CD1c-positive myeloid dendritic cell (primary cell): ENCODE data around the gene ATP8A2.
"Not testable (repeated sequence)": the region's sequence is repeated elsewhere in the genome, so short reads cannot be mapped to it uniquely, and the experiment has no call there.

Source experiments
- DNase-seq: peaks from one replicate; pipeline ENCODE4 v3.0.0-alpha.2; 2016; ENCODE audit errors: extremely low spot score

The ATP8A2 gene

DNA sequence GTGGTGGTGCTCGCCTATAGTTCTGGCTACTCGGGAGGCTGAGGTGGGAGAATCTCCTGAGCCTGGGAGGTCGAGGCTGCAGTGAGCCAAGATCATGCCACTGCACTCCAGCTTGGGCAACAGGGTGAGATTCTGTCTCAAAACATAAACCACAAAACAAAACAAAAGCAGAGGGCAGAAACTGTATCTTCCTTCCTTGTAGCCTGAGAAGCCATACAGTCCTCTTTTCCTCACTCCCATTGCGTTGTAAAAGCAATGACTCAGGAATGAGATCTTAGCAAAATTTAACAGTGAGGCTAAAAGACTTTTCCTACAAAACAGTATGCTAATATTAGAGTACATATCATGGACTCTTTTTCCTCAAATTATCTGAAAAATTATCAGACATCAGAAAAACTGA lies 549.2 kb downstream of the ATP8A2 start:
- DNase-seq: no peak

DNA sequence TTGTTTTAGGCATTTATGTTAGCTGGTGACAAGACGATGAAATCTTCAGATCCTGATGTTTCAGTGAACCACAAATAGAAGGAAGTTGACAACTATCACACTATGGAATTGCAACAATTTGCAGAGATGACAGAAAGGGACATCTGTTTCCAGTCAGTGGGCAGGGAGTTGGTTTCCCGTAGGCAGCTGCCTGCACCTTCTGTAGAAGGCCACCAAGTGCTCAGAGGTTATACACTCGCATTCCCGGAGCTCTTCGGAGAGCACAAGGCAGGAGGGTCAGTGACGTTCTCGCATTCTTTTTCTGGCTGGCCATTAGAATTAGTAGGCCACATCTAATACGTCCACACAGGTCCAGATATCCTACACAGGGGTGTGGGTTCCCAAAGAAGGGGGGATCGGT lies 550.6 kb downstream of the ATP8A2 start:
- no peak for DNase-seq

DNA sequence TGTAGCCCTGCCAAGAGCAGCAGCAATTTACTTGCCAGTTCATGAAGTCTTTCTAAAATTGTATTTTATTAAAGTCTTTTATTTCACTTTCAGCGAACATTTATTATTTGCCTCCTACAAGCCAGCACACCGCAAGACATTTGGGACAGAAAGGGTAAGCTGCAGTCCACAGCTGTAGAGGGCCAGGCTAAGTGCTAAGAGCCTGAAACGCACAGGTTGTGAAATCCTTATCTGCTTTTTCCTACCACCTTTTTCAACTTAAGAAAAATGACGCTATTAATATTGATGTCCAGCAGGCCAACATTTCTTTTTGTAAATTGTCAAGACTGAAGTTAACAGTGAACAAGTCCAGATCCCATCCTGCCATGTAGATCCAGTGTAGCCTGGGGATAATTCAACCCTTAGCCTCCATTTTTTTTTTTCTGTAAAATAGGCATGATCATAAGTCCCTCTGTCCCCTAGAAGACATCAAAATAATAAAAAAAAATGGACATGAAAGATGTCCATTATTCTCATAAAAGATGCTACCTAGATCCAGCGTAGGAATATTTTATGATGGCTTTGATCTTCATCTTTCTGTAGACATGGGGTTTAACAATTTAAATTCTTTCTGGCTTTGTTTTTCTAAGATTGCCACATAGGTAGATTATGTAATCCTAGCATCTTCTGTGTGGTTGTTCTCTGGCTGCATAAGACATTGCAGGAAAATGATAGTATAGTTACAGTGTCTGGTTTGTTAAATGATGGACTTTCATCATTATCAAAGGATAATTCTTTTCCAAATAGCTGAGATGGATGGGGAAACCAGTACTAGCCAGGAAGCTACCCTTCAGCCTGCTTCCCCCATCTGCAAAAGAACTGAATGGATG lies 551.7 kb downstream of the ATP8A2 start:
- DNase-seq: no peak

DNA sequence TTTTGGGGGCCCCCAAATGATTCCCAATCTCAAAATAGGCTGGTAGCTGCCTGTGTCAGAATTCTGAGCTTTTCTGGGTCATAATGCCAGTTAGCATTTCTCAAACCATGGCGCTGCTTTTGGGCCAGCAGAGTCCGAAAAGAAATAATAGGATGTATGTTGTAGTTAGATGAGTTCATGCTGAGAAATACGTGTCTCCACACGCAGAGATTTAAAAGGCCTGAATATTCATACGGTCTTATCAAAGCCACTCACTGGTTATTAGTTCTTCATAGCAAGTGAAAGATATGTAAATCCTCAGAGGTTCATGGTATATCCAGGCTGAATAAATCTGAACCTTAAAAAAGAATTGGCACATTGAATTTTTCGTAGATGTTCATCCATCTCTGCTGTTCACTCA lies 555.6 kb downstream of the ATP8A2 start:
- no peak for DNase-seq

DNA sequence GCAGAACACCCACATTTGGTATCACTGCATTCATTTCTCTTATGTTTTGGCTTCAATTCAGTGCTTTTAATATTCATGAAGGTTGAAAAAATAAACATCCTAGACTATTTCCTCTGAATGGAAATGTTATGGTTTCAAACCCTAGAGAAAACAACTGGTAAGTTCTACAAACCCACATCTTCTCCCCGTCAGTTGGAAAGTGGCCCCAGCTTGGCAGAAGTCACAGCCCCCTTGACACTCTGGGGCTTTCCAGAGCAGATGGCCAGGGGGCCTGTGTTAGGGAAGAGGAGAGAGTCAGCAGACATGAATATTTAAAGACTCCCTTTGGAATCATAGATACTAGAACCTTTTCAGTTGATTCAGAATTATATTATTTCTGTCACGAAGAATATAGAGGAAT lies 556.2 kb downstream of the ATP8A2 start:
- DNase-seq: no peak

DNA sequence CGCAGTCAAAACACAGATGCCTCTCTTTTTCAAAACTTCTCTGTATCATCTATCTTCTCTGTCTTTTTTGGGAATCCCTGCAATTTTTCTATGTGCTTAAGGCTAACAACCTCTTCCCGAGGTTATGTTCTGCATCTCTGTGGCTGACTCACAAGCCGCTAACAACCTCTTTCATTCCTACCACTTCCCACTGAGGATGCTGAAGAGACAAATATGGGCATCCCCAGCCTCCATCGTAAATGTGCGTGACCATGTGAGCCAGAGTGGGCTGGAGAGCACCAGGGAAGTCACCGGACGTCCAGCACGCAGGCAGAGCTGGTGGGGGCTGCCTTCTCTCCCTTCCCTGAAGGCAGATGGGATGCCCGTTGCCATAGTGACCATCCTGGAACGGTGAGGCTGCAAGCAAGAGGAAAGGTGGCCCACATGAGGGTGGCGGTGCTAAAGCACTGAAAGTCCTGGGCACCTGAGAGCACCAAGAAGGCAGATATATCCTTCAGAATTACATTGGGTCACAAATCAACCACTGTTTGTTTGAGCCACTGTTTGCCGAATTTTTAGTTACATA lies 557.2 kb downstream of the ATP8A2 start:
- no peak for DNase-seq

DNA sequence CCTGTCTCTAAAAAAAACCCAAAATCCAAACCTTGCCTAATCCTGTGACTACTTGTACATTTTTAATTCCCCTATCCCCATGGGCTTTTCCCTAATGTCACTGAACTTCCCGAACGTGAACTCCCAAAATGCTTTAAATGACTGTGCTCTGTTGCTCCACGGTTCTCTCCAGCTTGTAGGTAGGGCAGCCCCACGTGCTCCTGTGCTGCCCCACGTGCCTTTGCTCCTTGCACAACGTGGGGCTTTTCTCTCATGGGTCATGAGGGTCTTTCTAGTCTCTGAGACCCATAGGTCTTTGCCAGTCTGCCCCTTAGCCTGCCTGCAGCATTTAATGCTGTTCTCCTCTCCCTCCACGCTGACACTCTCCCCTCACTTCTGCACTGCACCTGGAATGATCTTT lies 558.0 kb downstream of the ATP8A2 start:
- DNase-seq: no peak

DNA sequence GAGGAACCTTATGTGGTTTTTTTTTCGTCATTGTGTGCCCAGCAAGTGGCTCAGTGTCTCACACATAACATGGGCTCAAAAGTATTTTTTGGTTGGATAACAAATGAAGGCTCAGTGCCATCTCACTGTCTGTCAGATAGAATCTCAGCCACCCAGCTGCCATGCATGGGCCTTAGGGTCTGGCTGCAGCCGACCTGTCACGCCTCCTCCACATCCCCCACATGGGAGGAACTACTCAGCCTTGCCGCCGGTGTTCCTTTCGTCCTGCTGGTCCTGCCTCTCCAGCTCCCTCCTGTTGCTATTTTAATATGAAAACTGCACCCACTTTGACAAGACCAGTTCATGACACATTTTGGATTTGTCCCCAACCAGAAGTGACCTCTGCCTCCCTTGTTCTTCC lies 558.9 kb downstream of the ATP8A2 start:
- DNase-seq: no peak

DNA sequence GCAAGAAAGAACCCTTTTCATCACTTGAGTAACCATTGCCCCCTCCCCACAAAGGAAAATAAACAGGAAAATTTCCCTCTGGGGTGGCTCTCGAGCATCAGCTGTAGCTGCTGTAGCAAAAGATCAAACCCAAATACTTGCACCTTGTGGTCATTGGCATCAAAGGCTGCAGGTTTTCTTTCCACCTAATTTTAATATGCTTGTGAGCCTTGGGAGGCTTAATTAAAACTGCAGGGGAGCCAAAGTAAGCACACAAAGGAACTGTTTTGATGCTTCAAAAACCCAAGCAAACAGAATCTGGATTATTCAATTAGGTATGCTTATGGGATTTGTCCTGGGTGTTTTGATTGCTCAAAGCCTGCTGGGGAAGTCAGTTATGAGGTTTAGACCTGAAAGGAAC lies 560.6 kb downstream of the ATP8A2 start:
- DNase-seq: no peak

DNA sequence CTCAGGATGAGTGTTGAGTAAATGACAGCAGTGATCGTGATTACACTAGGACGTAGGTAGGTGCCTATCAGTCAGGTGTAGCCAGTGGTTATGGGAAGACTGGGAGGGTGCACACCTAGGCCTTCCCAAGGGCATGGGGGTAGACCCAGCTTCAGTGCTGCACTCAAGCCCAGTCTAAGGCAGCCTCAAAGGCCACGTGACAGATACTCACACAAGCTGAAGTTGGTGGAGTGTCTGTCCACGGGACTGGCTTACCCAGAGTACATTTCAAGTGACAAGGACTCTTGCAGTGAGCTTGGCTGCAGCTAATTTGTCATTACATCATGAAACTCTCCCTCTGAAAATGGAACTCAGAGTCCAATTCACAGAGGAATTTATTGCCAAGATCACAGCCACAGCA lies 561.7 kb downstream of the ATP8A2 start:
- no peak for DNase-seq

DNA sequence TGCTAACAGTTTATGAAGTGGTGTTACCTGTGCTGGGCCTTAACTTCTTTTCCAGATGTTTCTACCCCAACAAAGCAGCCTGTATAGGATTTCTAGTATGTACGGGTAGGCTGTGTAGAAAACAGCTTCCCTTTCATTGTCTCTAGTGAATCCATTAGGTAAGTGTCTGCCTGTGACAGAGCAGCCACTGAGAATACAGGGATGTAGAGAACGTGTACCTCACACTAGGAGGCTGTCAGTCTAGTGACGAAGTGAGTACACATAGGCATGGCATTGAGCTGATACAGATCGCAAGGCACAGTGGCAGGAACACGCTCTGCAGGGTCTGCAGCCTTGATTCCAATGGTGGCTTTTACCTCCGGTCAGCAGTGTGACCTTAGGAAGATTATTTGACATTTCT lies 562.4 kb downstream of the ATP8A2 start:
- DNase-seq: no peak

DNA sequence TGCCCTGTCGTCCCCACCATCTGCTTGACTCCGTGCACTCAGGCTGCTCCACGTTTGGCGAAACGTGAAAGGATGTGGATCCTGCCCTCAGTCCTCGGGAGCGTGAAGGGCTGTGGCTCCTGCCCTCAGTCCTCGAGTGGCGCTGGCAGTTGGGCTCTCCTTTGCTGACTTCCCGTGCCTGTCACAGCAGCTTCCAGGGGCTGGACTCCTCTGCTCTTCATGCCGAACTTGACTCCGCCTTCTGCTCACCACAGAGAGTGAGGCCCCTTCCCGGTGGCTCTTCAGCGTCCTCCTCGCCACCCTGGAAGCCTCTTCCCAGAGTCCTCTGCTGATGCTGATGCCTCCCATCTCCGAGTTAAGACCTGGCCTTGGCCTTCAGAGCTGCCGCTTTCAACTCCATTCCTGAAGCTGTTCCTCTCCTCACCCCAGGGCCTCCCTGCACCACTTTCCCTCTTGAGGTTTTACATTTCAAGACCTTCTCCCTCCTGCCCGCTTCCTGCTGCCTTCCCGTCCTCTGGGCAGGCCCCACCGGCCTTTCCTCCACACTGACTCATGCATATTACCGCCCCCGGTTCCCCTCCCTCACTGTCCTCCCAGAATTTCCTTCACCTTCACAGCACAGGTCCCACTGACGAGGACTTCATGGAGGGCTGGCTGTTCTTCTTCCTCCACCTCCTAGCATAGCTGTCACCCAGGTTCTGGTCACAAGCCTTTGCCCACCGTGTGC lies 568.4 kb downstream of the ATP8A2 start:
- DNase-seq: no peak

DNA sequence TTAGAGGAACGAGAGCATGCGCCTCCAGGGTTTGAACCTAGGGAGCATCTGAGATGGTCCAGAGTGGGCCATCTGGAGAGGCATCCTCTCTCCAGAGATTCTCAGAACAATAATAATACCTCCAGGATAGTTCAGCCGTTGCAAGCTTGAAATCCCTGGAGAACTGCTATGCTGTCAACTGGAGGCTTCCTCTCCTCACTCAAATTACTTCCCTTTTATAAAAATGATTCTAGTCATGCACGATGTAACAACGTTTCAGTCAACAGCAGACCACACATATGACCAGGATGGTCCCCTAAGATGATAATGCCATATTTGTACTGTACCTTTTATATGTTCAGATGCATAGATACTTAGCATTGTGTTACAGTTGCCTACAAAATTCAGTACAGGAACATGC lies 571.3 kb downstream of the ATP8A2 start:
- peak; percentile 6 for DNase-seq

DNA sequence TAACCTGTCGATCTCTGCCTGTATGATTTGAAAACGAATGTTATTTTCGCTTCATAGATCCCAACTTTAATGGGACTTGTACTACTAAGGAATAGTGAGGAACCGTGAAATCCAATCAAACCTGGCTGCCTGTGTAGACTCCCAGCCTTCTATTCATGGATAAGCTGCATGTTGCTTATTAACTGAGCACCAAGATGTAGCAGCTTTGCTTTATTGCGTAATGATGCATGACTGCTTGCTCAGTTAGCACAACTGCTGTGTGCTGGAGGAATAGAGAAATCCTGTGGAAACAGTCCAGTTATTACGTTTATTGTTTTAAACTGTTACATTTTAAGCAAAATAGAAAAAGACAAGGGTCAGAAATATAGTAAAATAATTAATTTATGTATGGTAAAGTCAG lies 571.9 kb downstream of the ATP8A2 start:
- no peak for DNase-seq

DNA sequence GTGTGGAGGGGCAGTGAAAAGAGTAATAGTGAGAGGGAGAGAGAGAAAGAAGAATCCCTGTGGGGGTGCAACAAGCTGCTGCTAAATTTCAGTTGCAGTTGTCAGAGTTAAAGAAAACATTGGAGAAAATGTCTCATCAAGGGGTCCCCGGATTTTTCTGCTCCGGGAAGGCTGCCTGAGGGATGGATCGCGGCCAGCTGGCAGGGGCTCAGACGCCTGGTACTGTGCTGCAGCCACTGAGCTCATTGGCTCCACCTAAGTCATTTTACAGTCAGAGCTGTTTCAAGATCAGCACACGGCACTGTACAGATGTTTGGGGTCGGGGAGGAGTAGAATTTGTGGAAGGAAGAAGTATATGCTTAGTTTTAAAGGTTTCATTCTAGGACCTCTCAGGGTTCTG lies 573.8 kb downstream of the ATP8A2 start:
- no peak for DNase-seq

DNA sequence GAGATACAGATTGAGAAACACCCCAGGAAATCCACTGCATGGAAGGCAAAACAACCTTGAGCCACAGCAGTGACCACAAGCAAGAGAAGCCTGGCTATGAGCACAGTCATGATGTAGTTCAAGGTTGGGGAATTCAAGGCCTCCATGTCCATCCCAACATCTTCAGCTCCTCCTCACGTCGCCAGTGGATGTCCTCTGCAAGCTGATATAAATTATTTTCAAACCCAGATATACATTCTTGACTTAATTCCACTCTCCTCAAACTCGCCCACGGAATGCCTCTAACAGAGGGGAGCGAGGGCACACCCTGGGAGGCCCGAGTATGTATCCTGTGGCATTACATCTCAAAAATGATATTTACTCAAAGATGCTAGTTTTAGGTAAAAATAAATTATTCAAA lies 574.5 kb downstream of the ATP8A2 start:
- no peak for DNase-seq

DNA sequence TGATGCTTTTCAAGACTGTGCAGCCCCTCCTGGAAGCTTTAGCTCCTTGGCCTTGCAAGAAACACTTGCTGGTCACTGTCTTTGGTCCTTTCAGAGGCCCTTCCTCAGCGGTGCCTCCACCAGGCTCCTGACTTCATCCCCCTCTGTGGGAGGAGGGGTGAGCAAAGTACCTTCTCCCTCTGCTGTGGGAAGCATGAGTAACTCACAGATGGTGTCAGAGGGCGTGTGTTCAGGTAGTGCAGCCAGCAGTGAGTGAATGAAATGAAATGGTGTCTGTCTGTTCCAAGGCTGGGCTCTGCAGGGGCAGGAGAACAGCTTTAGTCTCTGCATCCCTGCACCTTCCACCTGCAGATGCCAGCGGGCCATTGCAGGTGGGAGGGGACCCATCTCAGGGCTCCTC lies 577.1 kb downstream of the ATP8A2 start:
- DNase-seq: no peak

DNA sequence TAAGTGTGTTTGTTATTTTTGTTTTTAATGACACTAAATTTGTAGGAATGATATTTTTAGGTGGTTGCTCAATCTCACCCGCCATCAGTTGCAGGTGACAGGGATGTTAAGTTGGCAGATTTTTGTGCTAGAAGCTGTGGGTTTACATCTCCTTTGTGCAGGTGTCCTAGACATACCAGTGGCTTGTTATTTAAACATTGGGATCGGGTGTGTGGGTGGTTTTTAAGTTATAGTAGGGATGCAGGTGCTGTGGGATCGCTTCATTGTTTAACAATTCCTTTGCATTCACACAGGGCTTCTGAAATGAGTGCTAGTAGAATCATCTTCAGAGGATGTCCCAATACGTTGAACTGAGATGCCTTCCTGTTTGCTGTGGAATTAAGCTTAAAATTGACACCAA lies 580.1 kb downstream of the ATP8A2 start:
- DNase-seq: no peak

DNA sequence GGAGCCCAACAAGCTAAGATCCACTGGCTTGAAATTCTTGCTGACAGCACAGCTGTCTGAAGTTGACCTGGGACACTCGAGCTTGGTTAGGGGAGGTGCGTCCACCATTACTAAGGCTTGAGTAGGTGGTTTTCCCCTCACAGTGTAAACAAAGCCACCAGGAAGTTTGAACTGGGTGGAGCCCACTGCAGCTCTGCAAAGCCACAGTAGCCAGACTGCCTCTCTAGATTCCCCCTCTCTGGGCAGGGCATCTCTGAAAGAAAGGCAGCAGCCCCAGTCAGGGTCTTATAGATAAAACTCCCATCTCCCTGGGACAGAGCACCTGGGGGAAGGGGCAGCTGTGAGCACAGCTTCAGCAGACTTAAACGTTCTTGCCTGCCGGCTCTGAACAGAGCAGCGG lies 582.3 kb downstream of the ATP8A2 start:
- DNase-seq: not testable (repeated sequence)

DNA sequence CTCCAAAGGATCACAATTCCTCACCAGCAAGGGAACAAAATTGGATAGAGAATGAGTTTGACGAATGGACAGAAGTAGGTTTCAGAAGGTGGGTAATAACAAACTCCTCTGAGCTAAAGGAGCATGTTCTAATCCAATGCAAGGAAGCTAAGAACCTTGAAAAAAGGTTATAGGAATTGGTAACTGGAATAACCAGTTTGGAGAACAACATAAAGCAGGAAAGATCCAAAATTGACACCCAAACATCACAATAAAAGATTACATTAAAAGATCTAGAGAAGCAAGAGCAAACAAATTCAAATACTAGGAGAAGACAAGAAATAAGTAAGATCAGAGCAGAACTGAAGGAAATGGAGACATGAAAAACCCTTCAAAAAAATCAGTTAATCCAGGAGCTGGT lies 583.2 kb downstream of the ATP8A2 start:
- DNase-seq: not testable (repeated sequence)

DNA sequence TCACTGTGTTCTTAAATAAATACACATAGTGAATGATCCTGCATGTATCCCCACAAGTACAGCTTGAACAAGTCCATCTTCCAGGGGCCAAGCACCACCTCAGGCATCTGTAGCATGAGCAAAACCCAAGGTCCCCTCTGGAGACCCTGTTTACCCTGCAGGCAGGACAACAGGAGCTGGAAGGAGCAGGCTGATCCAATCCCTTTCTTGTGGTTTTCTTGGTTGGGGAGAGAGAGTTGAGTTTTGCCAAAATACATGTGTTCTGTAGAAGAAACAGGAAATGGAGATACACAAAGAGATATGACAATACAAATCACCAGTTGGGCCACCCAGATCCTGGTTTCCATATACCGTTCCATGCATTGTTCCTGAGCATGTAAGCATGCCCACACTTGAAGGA lies 587.2 kb downstream of the ATP8A2 start:
- DNase-seq: no peak

DNA sequence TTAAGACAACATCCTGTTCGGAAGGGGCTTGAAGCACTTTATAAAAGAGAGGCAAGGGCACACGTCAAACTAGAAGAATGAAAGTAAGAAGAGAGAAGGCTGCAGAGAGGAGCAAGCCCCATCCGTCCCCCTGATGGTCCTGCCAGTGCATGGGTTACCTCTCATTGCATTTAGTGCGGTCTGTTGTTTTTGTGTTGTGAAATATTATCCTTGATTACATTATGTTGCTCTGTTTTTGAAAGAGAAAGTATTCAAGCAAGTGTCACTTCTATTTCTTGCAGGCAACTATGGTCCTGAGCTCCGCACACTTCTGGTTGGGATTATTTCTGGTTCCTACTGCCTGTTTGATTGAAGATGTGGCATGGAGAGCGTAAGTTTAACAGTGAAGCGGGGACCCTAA lies 589.5 kb downstream of the ATP8A2 start:
- DNase-seq: no peak

DNA sequence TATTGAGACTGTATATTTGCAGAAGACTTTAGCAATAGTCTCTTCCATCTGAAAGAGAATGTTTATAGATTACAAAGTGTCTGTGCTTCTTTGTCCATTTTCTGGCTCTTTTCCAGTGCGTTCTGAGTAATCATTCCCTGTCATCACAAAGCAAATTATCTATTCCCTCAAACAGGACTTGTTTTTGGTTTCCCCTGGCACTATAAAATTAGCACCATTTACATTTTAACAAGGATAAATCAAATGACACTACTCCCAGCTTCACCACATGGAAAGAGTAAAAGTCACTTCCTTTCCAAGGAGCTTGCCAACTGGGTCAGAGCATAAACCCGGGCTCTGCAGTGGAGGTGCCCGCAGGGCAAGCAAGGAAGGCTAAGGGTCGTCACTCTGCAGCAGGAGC lies 591.9 kb downstream of the ATP8A2 start:
- DNase-seq: no peak
